A673 (cell line): ENCODE measurements around the gene INMT. TPM values are rescaled to one million over a fixed set of nuclear protein-coding genes. Genes with fewer than 3 reads are reported as not detected.

Source experiments
- BruUV-seq: library from RNA; stranded (reverse); fragments of 400-500 nt; replicated peaks from 2 replicates; lab custom pipeline; 2021; lab: Mats Ljungman, UMichigan
- CTCF ChIA-PET: fragments of 300-600 bp; sonication (Branson Sonifier 250); formaldehyde crosslinking; loops from one replicate; lab custom pipeline; 2022; ENCODE audit warnings: antibody characterized with exemption; lab: Charles Lee
- POLR2A ChIA-PET: fragments of 300-600 bp; sonication (Branson Sonifier 250); formaldehyde crosslinking; loops from one replicate; lab custom pipeline; 2022; ENCODE audit warnings: antibody characterized with exemption; ENCODE audit not compliant: low non-redundant PET; lab: Charles Lee
- DNase-seq: peaks from one replicate; pipeline ENCODE4 v3.0.0-alpha.2; 2015; ENCODE audit warnings: low spot score
- H3K27ac ChIP-seq: fragments of 200-600 bp; sonication (generic); 2 replicates; pipeline ENCODE4 v1.5.1; 2016; ENCODE audit warnings: mixed run types, low read depth, mild to moderate bottlenecking, mixed read lengths, antibody characterized with exemption, low read length; ENCODE audit not compliant: poor library complexity, severe bottlenecking
- H3K27me3 ChIP-seq: fragments of 200-600 bp; sonication (generic); replicated peaks from 2 replicates; pipeline ENCODE4 v1.6.1; 2017; ENCODE audit warnings: mixed run types, low read depth, mild to moderate bottlenecking, mixed read lengths, antibody characterized with exemption, low read length; ENCODE audit not compliant: insufficient read depth, poor library complexity
- H3K36me3 ChIP-seq: fragments of 200-600 bp; sonication (generic); 2 replicates; pipeline ENCODE4 v1.6.1; 2016; ENCODE audit warnings: mixed run types, mild to moderate bottlenecking, mixed read lengths, antibody characterized with exemption, low read length; ENCODE audit not compliant: insufficient read depth, poor library complexity, severe bottlenecking
- H3K4me1 ChIP-seq: fragments of 200-600 bp; sonication (generic); 2 replicates; pipeline ENCODE4 v1.6.1; 2017; ENCODE audit warnings: mixed run types, mild to moderate bottlenecking, mixed read lengths, antibody characterized with exemption, low read length; ENCODE audit not compliant: insufficient read depth, poor library complexity, severe bottlenecking
- H3K4me3 ChIP-seq: fragments of 200-600 bp; sonication (generic); 2 replicates; pipeline ENCODE4 v1.5.1; 2016; ENCODE audit warnings: low read depth, mixed run types, mild to moderate bottlenecking, mixed read lengths, low read length; ENCODE audit not compliant: poor library complexity, severe bottlenecking
- H3K9me3 ChIP-seq: fragments of 200-600 bp; sonication (generic); 2 replicates; pipeline ENCODE4 v1.6.1; 2016; ENCODE audit warnings: mixed run types, low read depth, mild to moderate bottlenecking, mixed read lengths, antibody characterized with exemption, low read length; ENCODE audit not compliant: poor library complexity, severe bottlenecking
- EZH2 ChIP-seq: fragments of 200-600 bp; sonication (generic); IDR thresholded peaks from 2 replicates; pipeline ENCODE4 v1.6.1; 2017; ENCODE audit warnings: borderline replicate concordance, low read depth, mild to moderate bottlenecking, mixed read lengths, antibody characterized with exemption, low read length; ENCODE audit not compliant: poor library complexity, severe bottlenecking
- intact Hi-C: fragments of 100-400 bp; cut with micrococcal nuclease; formaldehyde crosslinking; loops from one replicate; pipeline ENCODE4 v1.10.0; 2022; ENCODE audit not compliant: unreplicated experiment
- total RNA-seq: library from RNA; stranded (reverse); gene quantifications from 2 replicates; pipeline ENCODE4 v1.2.3, GENCODE V29; 2021
- TF ChIP-seq, protein P1 (sequence below): fragments of 300-800, 200-600 bp; sonication (generic); conservative IDR thresholded peaks from 2 replicates; pipeline ENCODE4 v1.5.1; 2017; ENCODE audit warnings: low read depth, mild to moderate bottlenecking, antibody characterized with exemption, low read length, moderate library complexity, mixed read lengths

The INMT gene
- total RNA-seq, 1 experiment from 2014 or later = 0.17 TPM

DNA sequence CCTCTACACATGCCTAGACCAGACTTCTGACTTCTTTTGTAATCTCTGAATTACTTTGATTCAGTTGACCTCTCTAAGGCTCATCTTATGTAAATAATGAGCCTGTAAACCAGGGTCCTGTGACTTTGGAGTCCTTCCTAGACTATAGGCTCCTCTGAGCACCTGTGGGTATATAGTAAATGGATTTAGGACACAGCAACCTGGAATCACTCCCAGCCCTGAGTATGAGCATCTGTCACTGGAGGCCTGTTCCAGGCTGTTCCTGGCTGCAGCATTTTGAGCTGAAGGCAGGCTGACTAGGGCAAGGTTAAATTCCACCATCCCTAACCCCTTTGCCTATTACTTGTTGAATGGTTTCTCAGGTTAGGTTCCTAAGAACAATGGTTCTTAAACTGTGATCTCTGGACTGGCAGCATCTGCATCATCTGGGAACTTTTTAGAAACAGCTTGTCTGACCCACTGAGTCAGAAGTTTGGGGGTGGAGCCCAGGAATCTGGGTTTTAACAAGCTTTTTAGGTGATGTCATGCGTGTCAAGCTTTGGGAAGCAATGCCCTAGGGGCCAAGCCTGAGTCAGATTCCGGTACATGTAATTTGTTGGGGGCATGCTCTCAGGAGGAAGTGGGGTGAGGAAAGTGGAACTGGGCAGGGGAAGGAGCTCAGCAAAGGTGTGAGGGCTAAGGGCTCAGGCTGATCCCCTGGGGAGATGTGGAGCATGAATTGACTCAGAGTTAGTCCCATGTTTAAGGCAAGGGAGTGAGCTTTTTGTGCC lies 47.5 kb downstream of the INMT start:
- BruUV-seq = no TSS peak
- DNase-seq = peak; percentile 71
- no peaks in the 10 kb centered on the region for H3K36me3 ChIP-seq
- intact Hi-C loops = no loop called here
- TF ChIP-seq, protein P1, sequence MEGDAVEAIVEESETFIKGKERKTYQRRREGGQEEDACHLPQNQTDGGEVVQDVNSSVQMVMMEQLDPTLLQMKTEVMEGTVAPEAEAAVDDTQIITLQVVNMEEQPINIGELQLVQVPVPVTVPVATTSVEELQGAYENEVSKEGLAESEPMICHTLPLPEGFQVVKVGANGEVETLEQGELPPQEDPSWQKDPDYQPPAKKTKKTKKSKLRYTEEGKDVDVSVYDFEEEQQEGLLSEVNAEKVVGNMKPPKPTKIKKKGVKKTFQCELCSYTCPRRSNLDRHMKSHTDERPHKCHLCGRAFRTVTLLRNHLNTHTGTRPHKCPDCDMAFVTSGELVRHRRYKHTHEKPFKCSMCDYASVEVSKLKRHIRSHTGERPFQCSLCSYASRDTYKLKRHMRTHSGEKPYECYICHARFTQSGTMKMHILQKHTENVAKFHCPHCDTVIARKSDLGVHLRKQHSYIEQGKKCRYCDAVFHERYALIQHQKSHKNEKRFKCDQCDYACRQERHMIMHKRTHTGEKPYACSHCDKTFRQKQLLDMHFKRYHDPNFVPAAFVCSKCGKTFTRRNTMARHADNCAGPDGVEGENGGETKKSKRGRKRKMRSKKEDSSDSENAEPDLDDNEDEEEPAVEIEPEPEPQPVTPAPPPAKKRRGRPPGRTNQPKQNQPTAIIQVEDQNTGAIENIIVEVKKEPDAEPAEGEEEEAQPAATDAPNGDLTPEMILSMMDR = no peak
- H3K27ac ChIP-seq = no peak overlapping the region
- no peaks in the 10 kb centered on the region for H3K9me3 ChIP-seq
- peaks cover 20% of the 10 kb centered on the region for H3K4me1 ChIP-seq
- ChIA-PET POLR2A (no interaction called here), CTCF (interaction anchor here (1.1 kb wide), 1 partner anchor 323 kb away, joined by 4 read pairs; no protein-coding TSS in a partner anchor)
- H3K27me3 ChIP-seq = no peaks in the 10 kb centered on the region
- H3K4me3 ChIP-seq = no peak overlapping the region

DNA sequence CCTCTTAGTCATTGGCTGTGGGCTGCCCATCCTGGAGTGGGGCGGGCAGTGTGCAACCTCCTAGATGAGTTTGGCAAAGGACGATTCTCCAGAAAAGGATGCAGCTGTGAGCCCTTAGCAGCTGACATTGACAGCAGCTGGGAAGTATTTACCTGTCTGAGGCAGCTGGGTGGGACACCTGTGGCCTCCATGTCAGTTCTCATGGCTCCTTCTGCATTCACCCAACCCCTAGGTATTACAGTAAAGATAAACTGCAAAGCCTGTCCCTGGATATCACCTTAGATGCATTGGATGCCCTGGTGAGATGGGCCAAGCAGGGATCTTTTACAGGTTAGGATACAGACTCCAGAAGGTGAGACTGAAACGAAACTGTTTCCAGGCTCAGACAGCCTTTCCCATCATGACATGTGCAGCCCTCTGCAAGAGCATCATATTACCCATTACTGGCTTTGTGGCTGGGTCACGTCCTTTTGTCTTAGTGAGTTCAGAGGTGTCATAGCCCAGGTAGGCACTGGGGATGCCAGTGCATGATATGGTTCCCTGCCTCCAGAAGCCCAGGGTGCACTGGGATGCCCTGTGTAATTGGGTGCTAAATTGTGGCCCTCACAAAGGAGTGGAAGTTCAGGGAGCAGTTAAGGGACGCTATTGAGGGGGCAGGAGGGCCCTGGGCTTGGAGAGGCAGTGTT lies 48.2 kb downstream of the INMT start:
- POLR2A ChIA-PET = no interaction called here
- no peak overlapping the region for H3K27ac ChIP-seq
- intact Hi-C loops = loop anchor here (1.0 kb wide), 2 partner anchors 178 to 322 kb away; no protein-coding TSS in a partner anchor
- DNase-seq = no peak
- CTCF ChIA-PET = interaction anchor here (1.1 kb wide), 1 partner anchor 322 kb away, joined by 4 read pairs; no protein-coding TSS in a partner anchor
- H3K4me3 ChIP-seq = no peak overlapping the region
- peaks cover 20% of the 10 kb centered on the region for H3K4me1 ChIP-seq
- no peaks in the 10 kb centered on the region for H3K36me3 ChIP-seq
- TF ChIP-seq, protein P1 = no peak
- no peak for TF ChIP-seq EZH2
- no TSS peak for BruUV-seq
- no peaks in the 10 kb centered on the region for H3K27me3 ChIP-seq
- no peaks in the 10 kb centered on the region for H3K9me3 ChIP-seq

DNA sequence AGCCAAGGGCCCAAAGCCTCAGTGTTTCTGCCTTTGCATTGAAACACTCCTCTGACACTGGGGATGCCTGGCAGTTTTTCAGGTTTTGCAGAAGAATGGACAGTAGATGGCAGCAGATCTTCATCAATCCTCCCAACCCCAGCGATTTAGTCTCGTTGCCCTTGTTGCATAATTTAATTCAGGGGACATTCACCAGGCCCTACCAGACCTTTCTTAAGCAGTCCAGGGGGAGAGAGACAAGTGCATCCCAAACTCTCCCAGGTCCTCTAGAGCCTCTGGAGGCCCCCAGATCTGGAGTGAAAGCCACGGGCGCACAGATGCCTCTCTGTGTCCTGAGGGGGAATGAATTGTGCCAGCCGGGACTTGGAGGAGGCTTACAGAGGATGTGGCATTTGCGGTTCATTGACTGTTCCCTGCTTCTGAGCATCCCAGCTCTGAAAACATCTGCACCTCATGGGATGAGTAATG lies 48.9 kb downstream of the INMT start:
- Histone ChIP-seq H3K36me3 (no peaks in the 10 kb centered on the region), H3K4me1 (peaks cover 18% of the 10 kb centered on the region), H3K27me3 (no peaks in the 10 kb centered on the region), H3K4me3 (no peak overlapping the region), H3K9me3 (no peaks in the 10 kb centered on the region), H3K27ac (no peak overlapping the region)
- ChIA-PET CTCF (no interaction called here), POLR2A (no interaction called here)
- no peak for TF ChIP-seq EZH2
- TF ChIP-seq, protein P1 = peak; percentile 71
- BruUV-seq = no TSS peak
- intact Hi-C loops = loop anchor here (1.0 kb wide), 2 partner anchors 177 to 321 kb away; no protein-coding TSS in a partner anchor
- DNase-seq = peak; percentile 80
